Ecto neural progenitor cell (in vitro differentiated cells): ENCODE data around the gene SRSF8.
"Not testable (repeated sequence)": the region's sequence is repeated elsewhere in the genome, so short reads cannot be mapped to it uniquely, and the experiment has no call there.

ENCODE experiments used
- DNase-seq: peaks from one replicate; pipeline ENCODE4 v3.0.0-alpha.2; 2018; ENCODE audit warnings: low spot score

SRSF8 gene

GRCh38 chr11:95066716-95067038 lies at the start of gene SRSF8:
SRSF8 (plus strand) TSS chr11:95066919; CDS start chr11:95067227, 308 bp downstream.
- DNase-seq = no peak

DNA sequence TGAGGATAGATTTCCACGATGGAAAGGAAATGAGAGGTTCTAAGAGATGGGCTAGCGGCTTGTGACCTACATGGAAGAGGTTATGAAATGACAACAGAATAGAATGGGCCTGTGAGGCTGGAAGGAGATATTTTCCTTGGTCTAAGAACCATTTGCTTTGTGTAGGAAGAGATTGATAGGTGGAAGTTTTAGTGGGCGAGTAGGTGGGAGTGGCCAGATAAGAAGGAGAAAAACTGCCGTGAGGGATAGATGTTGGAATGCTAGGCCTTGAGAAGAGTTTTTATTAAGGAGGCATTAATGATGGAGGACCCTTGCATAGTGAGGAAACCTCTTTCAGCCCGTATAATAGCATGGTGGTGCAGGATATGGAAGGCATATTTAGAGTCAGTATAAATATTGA lies 45.3 kb upstream of the SRSF8 start:
- not testable (repeated sequence) for DNase-seq

- DNase-seq = no peak
These were observed 41.8 kb upstream of the SRSF8 start, which contains the start of gene KDM4E for GRCh38 chr11:95024958-95025357. KDM4E (plus strand) TSS chr11:95025258; CDS start chr11:95025558, 300 bp downstream.

DNA sequence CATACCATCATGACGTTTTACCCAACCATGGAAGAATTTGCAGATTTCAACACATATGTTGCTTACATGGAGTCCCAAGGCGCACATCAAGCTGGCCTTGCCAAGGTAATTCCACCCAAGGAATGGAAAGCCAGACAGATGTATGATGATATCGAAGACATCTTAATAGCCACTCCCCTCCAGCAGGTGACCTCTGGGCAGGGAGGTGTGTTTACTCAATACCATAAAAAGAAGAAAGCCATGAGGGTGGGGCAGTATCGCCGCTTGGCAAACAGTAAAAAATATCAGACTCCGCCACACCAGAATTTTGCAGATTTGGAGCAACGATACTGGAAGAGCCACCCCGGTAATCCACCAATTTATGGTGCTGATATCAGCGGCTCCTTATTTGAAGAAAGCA lies 41.1 kb upstream of the SRSF8 start:
- DNase-seq = not testable (repeated sequence)

- no peak for DNase-seq
These were observed 38.4 kb upstream of the SRSF8 start for GRCh38 chr11:95028357-95028756.

- DNase-seq = no peak
These were observed 33.7 kb upstream of the SRSF8 start for GRCh38 chr11:95033051-95033450.

DNA sequence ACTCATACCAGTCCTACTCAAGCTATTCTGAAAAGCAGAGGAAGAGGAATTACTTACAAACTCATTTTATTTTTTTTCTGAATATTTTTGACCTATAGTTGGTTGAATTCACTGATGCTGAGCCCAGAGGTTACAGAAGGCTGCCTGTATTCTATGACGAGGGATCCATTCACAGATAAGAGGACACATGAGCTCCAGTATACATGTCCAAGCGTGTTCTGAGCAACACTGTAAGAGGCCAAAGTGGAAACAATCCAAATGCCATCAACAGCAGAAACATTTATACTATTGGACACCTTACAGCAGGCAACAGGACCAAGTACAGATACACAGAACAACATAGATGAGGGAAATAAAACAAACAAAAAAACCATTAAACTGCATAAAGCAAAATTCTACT lies 31.4 kb upstream of the SRSF8 start:
- no peak for DNase-seq

- not testable (repeated sequence) for DNase-seq
These were observed 29.2 kb upstream of the SRSF8 start for GRCh38 chr11:95037356-95038035.

DNA sequence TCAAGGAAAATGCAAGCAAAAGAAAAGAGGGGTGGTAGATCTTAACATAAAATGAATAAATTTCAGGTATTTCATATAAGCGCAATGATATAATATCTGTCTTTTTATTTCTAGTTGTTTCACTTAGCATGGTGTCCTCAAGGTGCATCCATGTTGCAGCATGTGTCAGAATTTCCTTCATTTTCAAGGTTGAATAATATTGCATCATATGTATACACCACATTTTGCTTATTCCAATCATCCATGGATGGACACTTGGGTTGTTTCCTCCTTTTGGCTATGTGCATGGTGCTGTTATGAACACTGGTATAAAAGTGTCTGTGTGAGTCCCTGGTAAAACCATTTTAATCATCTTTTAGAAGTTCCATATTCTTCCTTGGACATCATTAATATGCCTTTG lies 24.5 kb upstream of the SRSF8 start:
- DNase-seq = no peak

DNA sequence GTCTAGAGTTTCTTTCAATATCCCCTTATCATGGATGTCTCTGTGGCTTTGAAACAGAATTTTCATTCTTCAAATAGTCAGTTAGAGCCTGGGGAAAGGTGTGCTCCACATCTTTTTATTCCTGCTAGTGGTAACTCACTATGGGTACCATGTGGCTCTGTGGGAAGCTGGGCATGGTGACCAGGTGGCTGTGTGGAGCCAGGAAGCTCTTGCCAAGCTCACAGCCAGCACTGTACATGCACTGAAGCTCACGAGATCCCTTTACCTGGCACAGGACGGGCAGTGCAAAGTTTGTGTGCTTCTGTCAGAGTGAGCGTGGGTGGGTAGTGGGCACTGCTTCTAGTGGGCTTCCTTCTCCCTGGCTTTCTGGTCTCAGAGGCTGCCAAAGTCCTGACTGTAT lies 23.8 kb upstream of the SRSF8 start:
- no peak for DNase-seq

- no peak for DNase-seq
These were observed 22.7 kb upstream of the SRSF8 start for GRCh38 chr11:95044010-95044409.

GRCh38 chr11:95045812-95046211 lies 20.9 kb upstream of the SRSF8 start:
- no peak for DNase-seq

DNA sequence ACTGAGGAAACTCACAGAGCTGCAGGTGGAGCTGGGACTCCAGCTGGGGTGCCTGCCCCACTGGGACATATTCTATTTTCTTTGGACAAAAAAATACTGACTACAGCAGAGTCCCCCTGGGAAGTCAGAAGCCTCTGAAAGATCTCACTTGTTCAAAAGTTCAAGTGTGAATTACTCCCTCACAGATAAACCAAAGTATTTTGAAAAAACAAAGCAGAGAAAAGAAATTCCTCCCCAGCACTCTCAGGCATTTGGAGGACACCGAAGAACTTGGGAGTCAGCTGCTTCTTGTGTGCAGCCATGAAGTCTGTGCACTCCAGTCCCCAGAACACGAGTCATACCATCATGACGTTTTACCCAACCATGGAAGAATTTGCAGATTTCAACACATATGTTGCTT lies 17.6 kb upstream of the SRSF8 start, which contains the start of gene KDM4F:
KDM4F (plus strand) TSS at position 301 of the 400 bp plus-strand sequence.
- not testable (repeated sequence) for DNase-seq

DNA sequence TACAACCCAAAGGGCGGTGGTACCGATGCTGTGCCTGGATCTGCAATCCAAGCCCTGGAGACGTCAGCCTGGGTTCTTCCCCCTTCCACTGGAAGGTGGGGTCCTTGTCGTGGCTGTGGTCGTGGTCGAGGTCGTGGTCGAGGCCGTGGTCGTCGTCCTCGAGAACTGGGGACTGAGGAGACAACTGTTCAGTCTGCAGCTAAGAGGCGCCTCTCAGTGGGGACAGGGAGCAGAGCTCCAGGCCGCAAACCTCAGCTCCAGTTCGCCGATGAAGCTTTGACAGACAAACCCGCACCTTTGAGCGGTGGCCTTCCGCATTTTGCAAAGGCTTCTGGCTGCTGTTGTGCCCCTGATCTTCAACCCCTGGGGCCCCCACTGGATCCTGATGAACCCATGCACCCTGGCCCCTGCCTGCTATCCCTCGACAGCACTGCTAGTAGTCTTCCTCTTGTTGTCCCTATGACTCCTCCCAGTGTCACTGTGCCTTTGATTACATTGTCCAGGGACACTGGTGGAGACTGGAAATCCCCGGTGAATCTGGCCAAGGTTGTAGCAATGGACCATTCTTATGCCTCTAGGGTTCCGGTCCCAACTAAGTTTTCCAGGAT lies 16.0 kb upstream of the SRSF8 start:
- no peak for DNase-seq

DNA sequence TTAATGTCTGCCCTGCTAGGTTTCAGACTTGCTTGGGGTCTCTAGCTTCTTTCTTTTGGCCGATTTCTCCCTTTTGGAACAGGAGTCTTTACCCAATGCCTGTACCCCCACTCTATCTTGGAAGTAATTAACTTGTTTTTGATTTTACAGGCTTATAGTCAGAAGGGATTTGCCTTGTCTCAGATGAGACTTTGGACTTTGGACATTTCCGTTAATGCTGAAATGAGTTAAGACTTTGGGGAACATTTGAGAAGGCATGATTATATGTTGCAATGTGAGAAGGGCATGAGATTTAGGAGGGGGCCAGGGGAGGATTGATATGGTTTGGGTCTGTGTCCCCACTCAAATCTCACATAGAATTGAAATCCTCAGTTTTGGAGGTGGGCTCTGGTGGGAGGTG lies 12.4 kb upstream of the SRSF8 start:
- no peak for DNase-seq

DNA sequence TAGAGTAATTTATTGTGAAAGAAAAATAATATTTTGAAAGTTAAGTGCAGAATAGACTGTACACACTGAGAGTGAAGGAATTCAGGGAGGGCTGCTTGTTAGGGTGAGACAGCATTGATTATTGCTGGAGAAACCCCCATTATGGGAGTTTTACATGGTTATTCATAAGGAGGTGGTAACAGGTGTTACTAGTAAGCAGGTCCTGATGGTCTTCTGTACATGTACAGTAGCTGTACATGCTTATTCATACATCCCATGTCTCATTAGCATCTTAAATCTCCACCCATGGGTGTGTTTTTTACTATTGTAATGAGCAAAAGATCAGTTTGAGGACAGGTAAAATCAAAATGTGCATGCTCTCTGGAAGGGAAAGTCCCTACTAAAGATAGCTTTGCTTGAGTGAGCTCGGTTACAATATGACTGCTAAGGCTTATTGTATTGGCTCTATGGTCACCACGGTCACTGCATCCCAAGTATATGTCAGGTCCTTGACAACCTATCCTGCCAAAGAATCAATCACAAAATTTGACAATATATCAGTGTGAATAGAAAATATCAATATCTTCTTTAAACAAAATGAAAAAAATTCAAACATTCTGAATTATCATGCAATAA lies 11.3 kb upstream of the SRSF8 start:
- no peak for DNase-seq

DNA sequence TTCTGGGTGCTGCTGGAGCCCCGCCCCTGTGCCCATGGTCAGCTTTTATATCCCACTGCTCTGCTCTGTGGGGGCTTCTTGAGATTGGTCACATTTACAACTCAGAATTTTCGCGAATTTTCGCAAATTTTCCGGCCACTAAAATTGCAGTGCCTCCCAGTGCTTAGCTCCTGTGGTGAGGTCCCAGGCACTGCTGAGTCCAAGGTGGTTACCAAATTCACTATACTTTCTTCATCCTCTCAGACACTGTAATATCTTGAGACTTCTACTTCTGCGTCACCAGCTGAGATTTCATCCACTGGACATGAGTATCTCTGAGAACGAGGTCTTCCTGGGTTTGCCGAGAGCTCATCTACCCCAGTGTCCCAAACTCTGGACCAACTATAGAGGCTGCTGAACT lies 8.8 kb upstream of the SRSF8 start:
- DNase-seq = no peak

GRCh38 chr11:95058621-95059020 lies 8.1 kb upstream of the SRSF8 start:
- no peak for DNase-seq

- DNase-seq = no peak
These were observed 7.7 kb upstream of the SRSF8 start for GRCh38 chr11:95059046-95059445.

DNA sequence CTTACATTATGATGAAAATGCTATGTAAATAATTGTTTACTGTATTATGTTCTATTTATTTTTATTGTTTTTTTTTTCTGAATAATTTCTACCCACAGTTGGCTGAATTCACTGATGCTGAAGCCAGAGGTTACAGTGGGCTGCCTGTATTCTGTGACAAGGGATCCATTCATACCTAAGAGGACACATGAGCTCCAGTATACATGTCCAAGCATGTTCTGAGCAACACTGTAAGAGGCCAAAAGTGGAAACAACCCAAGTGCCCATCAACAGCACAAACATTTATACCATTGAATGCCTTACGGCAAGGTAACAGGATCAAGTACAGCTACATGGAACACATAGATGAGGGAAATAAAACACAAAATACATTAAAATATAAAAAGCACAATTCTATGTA lies 1.4 kb upstream of the SRSF8 start:
- no peak for DNase-seq

- peak; percentile 86 for DNase-seq
These were observed 521 bp downstream of the SRSF8 start for GRCh38 chr11:95067039-95067840.

DNA sequence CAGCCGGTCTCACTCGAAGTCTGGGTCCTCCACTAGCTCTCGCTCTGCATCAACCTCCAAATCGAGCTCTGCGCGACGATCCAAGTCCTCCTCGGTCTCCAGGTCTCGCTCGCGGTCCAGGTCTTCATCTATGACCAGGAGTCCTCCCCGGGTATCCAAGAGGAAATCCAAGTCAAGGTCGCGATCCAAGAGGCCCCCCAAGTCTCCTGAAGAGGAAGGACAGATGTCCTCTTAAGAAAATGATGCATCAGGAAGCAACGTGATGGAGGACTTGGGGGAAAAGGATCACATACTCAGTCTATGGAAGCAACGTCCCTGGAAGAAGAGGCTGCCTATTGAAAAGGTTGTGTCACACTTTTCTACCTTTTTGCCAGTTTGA lies 1.1 kb downstream of the SRSF8 start:
- no peak for DNase-seq

- DNase-seq = peak; percentile 61
These were observed 1.8 kb downstream of the SRSF8 start for GRCh38 chr11:95068549-95068948.
